D341Med (cell line): ENCODE results near the gene MCF2L.

ENCODE experiments used
- DNase-seq: peaks from one replicate; pipeline ENCODE4 v3.0.0; 2012; ENCODE audit warnings: low spot score

Gene MCF2L

DNA sequence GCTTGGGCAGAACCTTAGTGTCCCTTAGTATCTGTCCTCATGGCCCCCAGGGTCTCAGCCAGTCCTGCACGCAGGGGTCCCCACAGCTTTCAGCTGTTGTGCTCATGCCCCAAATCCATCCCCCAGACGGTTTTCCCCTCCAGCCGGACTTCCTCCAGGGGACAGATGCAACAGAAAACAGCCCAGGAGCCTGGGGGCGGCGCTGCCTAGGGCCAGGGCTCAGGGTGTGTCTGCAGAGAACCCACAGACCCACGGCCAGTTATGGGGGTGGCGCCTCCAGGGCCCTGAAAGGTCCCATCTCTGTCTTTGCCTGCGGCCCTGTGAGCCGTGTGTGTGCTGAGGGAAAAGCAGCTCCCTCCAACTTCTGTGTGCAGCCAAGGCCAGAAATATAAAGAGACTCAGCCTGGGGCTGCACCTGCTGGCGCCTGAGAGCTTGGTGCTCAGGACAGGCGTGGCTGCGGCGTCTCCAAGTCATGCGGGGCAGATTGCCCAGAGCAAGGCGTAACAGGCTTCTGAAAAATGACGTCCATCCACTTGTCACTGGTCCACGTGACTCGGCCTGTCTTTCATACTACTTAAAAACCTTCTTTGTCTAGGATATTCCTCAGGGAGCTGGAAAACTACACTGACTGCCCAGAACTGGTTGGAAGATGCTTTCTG lies 114.5 kb downstream of the MCF2L start:
- DNase-seq, result no peak

DNA sequence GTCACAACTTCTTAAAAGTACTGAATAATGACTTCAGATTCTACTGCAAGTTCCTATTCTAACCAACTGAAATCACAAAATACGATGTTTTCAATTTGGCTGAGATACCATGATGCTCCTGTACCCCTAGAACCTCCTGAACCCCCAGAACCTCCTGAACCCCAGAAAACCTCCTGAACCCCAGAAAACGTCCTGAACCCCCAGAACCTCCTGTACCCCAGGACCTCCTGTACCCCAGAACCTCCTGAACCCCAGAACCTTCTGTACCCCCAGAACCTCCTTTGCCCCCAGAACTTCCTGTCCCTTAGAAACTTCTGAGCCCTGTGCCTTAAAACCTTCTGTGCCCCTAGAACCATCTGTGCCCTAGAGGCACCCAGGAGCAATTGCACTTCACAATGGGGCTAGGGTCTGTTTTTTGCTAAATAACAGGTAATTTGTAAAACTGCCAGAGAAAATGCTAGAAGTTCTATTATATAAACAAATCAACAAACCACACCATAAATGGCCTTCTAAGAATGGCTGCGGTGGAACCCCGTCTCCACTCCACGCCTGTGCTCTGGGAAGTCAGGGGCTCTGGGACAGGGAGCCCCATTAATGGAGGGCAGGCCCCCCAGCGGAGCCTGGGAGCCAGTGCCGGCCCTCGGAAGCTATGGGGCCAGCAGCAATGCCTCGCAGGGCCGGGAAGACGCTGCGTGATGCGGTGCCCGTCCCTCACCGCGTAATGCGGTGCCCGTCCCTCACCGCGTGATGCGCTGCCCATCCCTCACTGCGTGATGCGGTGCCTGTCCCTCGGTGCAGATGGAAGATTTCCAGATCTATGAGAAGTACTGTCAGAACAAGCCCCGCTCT lies 115.3 kb downstream of the MCF2L start:
- no peak for DNase-seq

DNA sequence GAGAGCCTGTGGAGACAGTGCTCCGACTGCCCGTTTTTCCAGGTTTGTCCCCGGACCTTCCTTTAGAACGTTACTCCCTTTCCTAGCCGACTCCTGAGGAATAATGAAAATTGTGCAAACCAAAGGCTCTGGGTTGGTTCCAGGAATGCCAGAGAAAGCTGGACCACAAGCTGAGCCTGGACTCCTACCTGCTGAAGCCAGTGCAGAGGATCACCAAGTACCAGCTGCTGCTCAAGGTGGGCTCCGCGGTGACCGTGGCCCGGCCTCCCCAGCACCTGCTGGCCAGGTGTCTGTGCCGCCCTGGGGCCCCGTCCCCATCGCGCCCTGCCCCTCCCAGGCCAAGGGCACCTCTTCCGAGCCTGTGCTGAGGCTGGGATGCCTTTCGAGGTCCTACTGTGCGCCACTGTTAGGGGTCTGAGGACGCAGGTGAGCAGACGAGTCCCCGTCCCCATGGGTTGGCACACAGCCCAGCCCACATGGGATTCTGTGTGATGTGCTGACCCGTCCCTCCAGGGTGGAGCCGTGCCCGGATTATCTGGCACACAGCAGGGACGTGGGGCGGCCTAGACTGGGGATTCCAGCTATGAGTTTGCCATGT lies 116.0 kb downstream of the MCF2L start:
- no peak for DNase-seq

DNA sequence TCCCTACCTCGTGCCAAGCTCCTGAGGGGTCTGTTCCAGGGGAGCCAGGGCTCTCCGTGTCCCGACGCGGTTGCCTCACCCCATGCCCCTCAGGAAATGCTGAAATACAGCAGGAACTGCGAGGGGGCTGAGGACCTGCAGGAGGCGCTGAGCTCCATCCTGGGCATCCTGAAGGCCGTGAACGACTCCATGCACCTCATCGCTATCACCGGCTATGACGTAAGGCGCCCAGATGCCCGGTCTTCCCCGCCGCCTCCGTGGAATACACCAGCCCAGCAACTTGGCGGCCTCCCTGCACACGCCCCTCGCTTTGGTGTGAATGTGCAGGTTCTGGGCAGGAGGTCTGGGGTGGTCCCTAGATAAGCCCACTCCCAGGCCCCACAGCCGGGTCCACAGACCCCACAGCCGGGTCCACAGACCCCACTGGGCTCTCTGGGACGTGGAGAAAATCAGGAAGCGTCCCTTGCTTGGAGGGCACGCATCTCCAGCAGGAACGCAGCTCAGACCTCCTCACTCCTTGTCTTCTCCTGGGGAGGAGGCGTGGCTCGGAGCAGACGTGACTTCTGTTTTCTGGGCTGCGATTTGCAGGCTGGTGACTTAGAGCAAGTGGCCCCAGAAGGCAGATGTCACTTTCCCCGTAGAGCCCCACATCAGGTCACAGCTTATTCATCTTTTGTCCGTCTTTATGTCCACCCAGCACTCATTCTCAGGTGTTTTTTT lies 117.2 kb downstream of the MCF2L start:
- no peak for DNase-seq

DNA sequence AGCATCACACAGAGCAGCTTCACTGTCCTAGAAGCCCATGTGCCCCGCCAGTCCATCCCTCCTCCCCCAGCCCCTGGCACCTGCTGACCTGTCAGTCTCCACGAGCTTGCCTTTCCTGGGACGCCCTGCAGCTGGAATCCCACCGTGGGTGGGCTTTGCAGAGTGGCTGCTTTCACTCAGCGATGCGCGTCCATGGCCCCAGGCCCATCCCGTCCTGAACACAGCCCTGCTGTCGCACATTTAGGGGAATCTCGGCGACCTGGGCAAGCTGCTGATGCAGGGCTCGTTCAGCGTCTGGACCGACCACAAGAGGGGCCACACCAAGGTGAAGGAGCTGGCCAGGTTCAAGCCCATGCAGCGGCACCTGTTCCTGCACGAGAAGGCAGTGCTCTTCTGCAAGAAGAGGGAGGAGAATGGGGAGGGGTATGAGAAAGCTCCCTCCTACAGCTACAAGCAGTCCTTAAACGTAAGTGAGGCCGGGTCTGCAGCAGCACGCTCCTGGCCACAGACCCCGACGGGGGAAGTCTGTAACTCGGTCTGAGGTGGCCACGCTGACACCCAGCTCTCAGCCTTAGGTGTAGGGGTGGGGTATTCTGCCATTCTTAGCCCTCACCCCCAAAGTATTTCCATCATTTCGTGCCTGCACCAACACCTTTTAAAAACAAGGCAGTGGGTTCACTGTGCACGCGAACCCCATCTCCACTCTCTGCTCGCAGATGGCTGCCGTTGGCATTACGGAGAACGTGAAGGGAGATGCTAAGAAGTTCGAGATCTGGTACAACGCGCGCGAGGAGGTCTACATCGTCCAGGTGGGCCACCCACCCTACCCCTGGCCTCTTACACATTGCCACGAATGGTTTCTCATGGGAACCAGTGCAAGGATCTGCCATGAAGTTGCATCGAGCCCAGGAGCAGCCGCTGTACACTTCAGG lies 118.2 kb downstream of the MCF2L start:
- DNase-seq, result no peak

DNA sequence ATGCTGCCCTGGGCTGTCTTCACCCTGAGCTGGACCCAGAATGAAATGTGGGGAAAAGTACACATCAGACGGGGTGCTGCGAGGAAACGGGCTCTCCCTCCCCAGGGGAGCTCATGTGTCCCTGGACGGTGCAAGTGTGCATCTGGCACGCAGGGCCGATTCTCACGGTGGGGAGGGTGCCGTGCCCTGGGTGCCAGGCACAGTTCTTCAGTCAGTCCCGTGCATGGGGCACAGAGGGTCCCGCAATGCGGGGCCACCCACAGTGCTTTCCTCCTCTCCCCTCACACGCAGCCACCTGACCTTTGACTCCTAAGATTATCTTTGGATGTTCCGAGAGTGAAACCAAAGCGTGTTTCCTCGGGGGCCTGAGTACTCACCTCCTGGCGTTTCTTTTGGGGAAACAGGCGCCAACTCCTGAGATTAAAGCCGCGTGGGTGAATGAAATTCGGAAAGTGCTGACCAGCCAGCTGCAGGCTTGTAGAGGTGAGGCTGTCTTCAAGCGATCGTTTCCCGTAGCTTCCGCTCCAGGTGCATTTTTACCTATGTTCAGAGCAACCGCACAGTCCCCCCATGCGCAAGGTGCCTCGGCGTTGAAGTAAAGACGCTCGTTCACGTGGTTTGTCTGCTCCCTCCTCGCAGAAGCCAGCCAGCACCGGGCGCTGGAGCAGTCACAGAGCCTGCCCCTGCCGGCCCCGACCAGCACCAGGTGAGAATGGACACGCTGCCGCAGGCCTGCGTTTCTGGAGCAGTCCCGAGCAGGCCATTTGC lies 119.1 kb downstream of the MCF2L start:
- DNase-seq, result no peak

DNA sequence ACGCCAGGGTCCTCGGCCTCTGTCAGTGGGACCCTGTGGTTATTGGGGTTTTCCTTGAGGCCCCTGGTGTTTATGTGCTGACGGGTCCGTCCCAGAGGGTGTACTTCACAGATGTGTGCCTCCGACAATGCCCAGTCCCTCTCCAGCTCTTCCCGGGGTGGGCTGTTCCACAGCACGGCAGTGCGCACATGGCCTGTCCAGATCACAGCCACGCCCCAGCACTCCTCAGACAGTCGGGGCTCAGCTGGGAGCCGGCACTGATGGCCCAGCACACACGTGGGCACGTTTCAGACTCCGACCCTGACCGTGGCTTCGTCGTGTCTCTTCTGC lies 119.6 kb downstream of the MCF2L start:
- no peak for DNase-seq

DNA sequence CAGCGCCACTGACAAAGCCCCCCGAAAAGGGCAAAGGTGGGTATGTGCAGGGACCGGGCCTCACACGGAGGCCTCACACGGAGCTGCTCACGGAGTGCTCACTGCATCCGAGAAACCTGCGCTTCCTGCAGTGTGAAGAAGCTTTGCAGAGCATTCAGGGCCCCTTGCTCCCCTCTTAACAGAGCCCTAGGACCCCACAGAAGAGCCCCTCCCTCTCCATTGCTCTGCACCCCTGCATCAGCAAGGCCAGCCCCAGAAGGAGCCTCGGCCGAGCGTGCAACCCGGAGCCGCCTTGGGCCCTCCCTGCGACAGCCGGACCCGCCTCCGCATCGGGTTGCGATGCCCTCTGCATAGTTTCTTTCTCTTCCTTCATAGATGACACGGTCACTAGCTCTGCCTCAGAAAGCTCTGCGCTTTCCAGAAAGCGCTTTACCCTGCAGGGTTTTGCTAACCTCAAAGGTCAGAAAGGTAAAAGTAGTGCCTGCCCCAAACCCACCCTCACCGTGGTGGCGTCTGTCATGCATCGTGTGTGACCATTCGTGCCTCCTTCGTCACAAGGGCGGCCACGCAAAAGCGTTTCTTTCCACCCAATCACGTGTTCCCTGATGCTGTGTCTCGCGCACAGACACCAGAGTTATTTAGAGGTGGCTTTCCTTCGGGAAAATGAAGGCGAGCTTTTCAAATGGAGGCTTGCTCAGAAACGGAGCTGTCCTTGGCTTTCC lies 120.8 kb downstream of the MCF2L start:
- no peak for DNase-seq

DNA sequence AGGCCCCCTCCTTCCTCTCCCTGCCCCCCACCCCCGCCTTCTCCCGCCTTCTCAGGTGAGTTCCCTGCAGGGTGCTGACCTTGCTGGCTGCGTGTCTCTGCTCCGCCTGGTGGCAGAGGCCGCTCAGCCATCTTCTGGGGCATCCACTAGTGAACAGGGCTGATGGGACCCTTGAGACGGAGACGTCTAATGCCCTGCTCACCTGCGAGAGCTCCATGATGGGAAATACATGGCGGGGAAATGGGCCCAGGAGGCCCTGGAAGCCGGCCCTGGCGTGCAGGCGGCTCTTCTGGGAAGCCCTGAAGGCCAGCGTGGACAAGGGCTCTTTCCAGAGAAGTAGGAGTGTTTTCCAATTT lies 121.4 kb downstream of the MCF2L start:
- no peak for DNase-seq

DNA sequence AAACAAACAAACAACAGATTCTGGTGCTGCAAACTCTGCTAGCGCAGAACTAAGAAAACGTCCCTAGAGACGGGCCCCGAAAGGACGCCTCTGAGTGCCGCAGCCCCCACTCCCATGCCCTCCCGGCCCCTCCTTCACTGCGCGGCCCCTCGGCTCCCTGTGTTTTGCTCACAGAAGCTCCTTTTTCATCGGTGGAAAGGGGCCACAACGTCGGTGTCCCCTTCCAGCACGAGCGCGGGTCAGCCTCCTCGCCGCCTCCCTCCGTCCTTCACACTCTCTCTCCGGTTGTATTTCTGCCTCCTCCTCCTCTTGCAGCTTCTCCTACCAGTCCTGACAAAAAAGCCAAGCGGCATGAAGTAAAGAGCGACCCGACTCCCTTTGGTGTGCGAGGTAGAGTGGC lies 121.8 kb downstream of the MCF2L start:
- no peak for DNase-seq

DNA sequence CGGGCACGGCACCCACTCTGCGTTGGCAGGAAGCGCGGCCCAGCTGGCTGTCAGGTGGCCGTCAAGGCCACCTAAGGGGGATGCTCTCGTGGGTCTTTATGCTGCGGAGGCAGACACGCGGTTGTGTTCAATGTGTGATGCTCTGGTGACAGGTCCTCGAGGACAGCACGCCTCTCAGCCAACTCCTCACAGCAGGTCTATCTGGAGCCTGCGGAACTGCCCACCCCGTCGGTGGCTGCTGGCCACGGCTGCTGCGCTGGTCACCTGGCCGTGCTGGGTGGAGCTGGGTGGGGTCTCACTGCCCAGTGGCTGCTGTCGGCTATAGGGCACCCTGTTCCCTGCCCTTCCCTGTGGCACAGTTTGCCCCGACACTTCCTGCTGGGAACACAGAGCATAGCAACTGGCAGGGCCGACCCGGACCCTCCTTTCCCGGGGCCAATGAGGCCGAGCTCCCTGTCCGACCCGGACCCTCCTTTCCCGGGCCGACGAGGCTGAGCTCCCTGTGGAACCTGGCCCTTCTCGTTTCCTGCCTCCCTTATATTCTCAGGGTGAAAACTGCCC lies 122.3 kb downstream of the MCF2L start:
- DNase-seq, result no peak

DNA sequence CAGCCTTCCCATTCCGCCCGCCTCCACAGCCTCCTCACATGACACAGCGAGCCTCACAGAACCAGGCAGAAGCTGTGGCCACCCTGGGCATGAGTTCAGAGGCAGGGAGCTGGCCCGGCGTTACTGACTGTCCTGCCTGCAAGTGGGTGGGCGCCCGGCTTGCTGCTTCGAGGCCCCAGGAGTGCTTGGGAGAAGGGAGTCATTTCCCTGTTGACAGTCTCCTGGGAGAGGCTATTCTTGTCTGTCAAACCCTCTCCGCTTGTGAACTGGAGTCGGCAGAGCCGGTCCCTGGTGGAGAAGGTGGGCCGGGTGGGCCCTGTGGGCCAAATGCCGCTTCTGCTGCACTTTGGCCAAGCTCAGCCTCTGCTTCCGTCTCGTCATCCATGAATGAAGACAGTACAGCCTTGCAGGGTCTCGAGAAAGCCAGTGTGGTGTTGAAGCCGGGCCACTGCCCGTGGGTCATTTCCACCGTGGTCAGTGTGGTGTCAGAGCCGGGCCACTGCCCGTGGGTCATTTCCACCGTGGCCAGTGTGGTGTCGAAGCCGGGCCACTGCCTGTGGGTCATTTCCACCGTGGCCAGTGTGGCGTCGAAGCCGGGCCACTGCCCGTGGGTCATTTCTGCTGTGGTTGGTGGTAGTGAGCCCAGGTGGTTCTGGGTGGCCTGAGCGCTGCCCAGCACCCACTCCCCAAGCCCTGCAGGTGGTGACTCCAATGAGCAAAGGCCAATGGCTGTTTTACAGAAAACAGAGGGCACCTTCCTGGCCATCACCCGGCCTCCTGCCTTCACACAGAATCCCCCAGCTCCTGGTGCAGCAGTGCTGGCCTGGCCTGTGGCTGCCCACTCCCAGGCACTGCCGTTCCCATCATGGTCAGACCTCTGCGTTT lies 123.1 kb downstream of the MCF2L start:
- no peak for DNase-seq

DNA sequence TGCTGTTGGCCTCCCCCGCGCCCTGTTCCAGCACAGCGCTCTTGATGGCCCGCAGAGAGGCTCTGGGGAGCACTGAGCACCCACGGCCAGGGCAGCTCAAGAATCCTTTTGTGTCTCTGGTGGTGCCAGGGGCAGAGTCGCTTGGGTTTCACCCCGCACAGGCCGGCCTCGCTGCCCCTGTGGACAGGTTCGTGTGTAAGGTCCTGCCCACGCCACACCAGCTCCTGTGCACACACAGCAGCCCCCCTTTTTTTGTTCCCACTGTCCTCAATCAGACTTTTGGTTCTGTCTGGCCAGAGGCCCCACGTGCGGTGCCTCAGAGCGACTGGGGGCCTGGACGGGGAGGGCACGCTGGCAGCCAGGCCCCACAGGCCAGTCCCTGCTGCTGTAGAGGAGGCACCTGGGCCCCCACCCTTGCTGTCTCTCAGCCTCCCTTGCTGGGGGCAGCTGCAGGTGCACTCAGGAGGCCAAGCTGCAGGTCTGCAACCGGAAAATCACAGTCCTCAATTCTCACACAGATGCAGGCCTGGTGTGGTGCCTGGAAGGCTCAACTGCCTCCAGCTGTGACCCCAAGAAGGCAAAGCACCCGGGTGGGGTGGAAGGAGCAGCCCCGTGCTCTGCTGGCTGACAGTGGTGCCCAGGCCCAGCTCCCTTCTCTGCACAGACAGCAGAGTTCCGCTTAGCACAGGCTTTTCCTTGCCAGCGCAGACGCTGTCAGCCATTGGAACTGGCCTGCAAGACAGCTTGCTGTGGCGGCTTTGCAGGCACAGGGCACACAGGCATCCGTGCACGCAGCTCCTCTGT lies 124.0 kb downstream of the MCF2L start:
- no peak for DNase-seq

DNA sequence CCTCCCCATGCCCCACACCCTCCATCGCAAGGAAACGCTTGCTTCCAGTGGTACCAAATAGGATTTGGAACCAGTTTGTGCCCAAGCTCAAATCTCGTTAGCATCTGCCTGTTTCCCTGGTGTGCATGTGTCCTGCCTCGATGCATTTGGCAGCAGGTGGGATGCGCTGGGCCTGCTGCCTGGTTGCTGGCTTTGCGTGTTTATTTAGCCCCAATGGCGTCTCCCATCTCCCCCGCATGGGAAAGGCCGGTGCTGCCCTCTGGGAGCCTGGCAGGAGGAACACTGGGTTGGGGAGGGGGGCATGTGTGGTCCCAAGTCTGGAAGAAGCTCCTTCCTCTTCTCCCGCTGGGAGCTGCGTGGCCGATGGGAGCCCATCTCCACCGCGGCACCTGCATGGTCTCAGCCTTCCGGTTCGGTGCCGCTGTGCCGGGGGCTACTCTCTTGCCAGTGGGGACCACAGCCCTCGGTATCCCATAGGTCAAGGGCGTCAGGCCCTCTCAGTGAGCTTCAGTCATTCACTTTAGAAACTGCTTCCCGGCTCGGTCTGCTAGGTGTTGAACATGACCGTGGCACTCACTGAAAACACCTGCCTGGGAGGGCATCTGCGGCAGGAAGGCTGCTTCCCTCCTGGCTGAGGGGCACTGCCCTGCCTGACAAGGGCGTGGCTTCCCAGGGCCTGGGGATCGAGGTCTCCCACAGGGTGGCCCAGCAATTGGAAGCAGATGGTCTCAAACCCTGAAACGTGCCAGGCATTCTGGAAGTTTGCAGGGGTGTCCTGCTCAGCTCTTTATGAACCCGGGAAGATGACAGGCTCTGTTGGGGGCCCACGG lies 124.8 kb downstream of the MCF2L start:
- DNase-seq, result no peak

DNA sequence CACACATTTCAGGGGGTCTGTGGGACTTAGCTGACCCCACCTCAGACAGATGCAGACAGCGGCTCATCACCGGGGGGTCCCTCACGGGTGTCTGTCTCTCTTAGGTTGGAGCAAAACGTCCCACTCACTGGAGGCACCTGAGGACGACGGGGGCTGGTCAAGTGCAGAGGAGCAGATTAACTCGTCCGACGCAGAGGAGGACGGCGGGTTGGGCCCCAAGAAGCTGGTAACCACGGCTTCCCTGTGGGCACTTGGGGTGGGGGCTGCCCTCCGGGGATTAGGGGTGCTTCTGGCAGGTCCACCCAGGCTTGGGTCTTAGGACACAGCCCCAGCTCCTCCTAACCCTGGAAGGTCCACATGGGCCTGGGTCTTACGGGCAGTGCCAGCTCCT lies 125.4 kb downstream of the MCF2L start:
- DNase-seq, result no peak

DNA sequence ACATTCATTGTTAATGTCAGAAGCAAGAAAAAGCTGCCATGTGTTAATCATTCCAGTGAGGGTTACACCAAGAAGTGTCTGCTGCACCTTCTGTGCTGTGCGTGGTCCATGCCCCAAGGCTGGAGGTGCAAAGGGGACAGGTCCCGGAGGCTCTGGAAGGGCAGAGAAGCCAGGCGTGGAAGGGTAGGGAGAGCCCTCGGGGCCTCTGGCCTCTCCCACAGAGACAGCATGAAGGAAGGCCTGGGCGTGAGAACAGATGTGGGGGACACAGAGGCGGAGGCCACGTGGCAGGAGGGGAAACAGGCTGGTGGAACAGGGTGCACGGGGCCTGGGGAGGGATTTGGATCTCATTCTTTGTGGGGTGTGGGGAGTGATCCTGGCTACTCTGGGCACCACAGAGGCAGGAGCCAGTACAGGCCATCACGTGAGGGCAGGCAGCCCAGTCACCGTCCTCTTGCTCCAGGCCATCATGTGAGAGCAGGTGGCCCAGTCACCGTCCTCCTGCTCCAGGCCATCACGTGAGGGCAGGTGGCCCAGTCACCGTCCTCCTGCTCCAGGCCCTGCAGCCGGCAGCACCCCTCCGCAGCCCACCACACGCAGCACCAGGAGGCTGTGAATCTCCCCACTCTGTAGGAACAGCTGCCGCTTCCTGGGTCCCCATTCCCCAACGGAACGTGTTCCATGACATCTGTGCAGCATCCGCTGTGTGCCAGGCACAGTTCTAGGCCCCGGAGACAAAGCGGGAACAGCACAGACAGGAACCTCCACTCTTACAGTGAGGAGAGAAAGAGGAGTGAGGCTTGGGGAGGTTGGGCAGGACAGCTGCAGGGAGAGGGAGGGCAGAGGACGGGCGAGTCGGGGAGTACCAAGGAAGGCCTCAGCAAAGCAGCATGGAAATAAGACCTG lies 126.4 kb downstream of the MCF2L start:
- DNase-seq, result no peak
